IMR-90 (cell line): Measurements from ENCODE around the gene NLGN1. TPM values are rescaled to one million over a fixed set of nuclear protein-coding genes. Genes with fewer than 3 reads are reported as not detected.

Experiments
- ATAC-seq: fragments of 200-7000 bp; cut with Tn5 transposase; 2 replicates; pipeline ENCODE4 v1.9.1; 2020; ENCODE audit warnings: low read depth, mild to moderate bottlenecking, moderate library complexity
- BruUV-seq: library from RNA; stranded (reverse); fragments of 400-500 nt; replicated peaks from 2 replicates; lab custom pipeline; 2021; lab: Mats Ljungman, UMichigan
- CTCF ChIA-PET: fragments of 300-600 bp; formaldehyde crosslinking; extraction: SDS; loops from one replicate; lab custom pipeline; 2021; ENCODE audit warnings: antibody characterized with exemption; lab: Yijun Ruan, JAX
- POLR2A ChIA-PET: fragments of 300-600 bp; sonication (Branson Sonifier 250); formaldehyde crosslinking; loops from one replicate; lab custom pipeline; 2022; ENCODE audit warnings: antibody characterized with exemption; ENCODE audit not compliant: unreplicated experiment; lab: Charles Lee
- DNase-seq: peaks from one replicate; pipeline ENCODE4 v3.0.0; 2013
- H2AFZ ChIP-seq: replicated peaks from 2 replicates; pipeline ENCODE3; 2013; ENCODE audit warnings: low read length, mild to moderate bottlenecking; ENCODE audit not compliant: poor library complexity
- H2AK5ac ChIP-seq: 2 replicates; pipeline ENCODE4 v1.6.1; 2013; ENCODE audit warnings: low read depth, low read length, inconsistent platforms
- H2AK9ac ChIP-seq: replicated peaks from 2 replicates; pipeline ENCODE3; 2013; ENCODE audit warnings: mild to moderate bottlenecking, low read depth, low read length, moderate library complexity; ENCODE audit not compliant: poor library complexity
- H2BK120ac ChIP-seq: 2 replicates; pipeline ENCODE4 v1.6.1; 2013; ENCODE audit warnings: low read depth, low read length, inconsistent platforms
- H2BK15ac ChIP-seq: 3 replicates; pipeline ENCODE4 v1.6.1; 2013; ENCODE audit warnings: low read depth, low read length, inconsistent platforms
- H2BK20ac ChIP-seq: 2 replicates; pipeline ENCODE4 v1.6.1; 2013; ENCODE audit warnings: low read depth, mild to moderate bottlenecking, inconsistent platforms, low read length, moderate library complexity
- H2BK5ac ChIP-seq: 2 replicates; pipeline ENCODE4 v1.6.1; 2013; ENCODE audit warnings: mild to moderate bottlenecking, low read depth, low read length, inconsistent platforms; ENCODE audit not compliant: poor library complexity, severe bottlenecking
- H3K14ac ChIP-seq: replicated peaks from 2 replicates; pipeline ENCODE4 v1.6.1; 2013; ENCODE audit warnings: low read depth, low read length, inconsistent platforms
- H3K18ac ChIP-seq: 2 replicates; pipeline ENCODE4 v1.6.1; 2013; ENCODE audit warnings: low read depth, low read length, control low read depth
- H3K23ac ChIP-seq: 2 replicates; pipeline ENCODE4 v1.6.1; 2013; ENCODE audit warnings: low read depth, low read length, inconsistent platforms
- H3K27ac ChIP-seq: 2 replicates; pipeline ENCODE4 v1.5.1; 2013; ENCODE audit warnings: mild to moderate bottlenecking, control low read depth, low read length; ENCODE audit not compliant: insufficient read depth
- H3K27me3 ChIP-seq: 2 replicates; pipeline ENCODE4 v1.6.1; 2013; ENCODE audit warnings: low read length; ENCODE audit not compliant: control insufficient read depth, insufficient read depth
- H3K36me3 ChIP-seq: 2 replicates; pipeline ENCODE4 v1.6.1; 2013; ENCODE audit warnings: low read length, mixed read lengths; ENCODE audit not compliant: control insufficient read depth, insufficient read depth
- H3K4ac ChIP-seq: 2 replicates; pipeline ENCODE4 v1.6.1; 2013; ENCODE audit warnings: low read depth, low read length, inconsistent platforms
- H3K4me1 ChIP-seq: 2 replicates; pipeline ENCODE4 v1.6.1; 2013; ENCODE audit warnings: low read length, mixed read lengths; ENCODE audit not compliant: control insufficient read depth, insufficient read depth
- H3K4me2 ChIP-seq: 2 replicates; pipeline ENCODE4 v1.6.1; 2013; ENCODE audit warnings: low read depth, mild to moderate bottlenecking, control low read depth, low read length, moderate library complexity
- H3K4me3 ChIP-seq: 2 replicates; pipeline ENCODE4 v1.5.1; 2013; ENCODE audit warnings: low read depth, mild to moderate bottlenecking, control low read depth, low read length, moderate library complexity; ENCODE audit not compliant: insufficient read depth
- H3K56ac ChIP-seq: 2 replicates; pipeline ENCODE4 v1.6.1; 2013; ENCODE audit warnings: low read length, inconsistent platforms; ENCODE audit not compliant: insufficient read depth; ENCODE audit errors: extremely low read depth
- H3K79me1 ChIP-seq, 2 experiments: 2 replicates each; pipeline ENCODE4 v1.6.1; 2013; ENCODE audit warnings: low read length in 2 of 2, inconsistent platforms in 1 of 2, low read depth in 1 of 2
- H3K9ac ChIP-seq: 2 replicates; pipeline ENCODE4 v1.6.1; 2013; ENCODE audit warnings: low read depth, low read length, control low read depth
- H3K9me1 ChIP-seq: 2 replicates; pipeline ENCODE4 v1.6.1; 2013; ENCODE audit warnings: low read length, inconsistent platforms; ENCODE audit not compliant: insufficient read depth
- H3K9me3 ChIP-seq: 2 replicates; pipeline ENCODE4 v1.6.1; 2013; ENCODE audit warnings: low read length; ENCODE audit not compliant: control insufficient read depth, insufficient read depth
- H4K20me1 ChIP-seq: 2 replicates; pipeline ENCODE4 v1.6.1; 2013; ENCODE audit warnings: low read length, inconsistent platforms; ENCODE audit not compliant: insufficient read depth
- H4K5ac ChIP-seq: 2 replicates; pipeline ENCODE4 v1.6.1; 2013; ENCODE audit warnings: mild to moderate bottlenecking, low read depth, low read length, control low read depth
- H4K8ac ChIP-seq, 2 experiments: 2 replicates each; pipeline ENCODE4 v1.6.1; 2013; ENCODE audit warnings: low read depth in 2 of 2, low read length in 2 of 2, control low read depth in 1 of 2, inconsistent platforms in 1 of 2
- H4K91ac ChIP-seq: 2 replicates; pipeline ENCODE4 v1.6.1; 2013; ENCODE audit warnings: low read depth, low read length, inconsistent platforms; ENCODE audit not compliant: insufficient read depth
- BHLHE40 ChIP-seq: fragments of 150-350 bp; IDR thresholded peaks from 2 replicates; pipeline ENCODE4 v1.6.1; 2016; ENCODE audit warnings: mild to moderate bottlenecking, low read depth, low read length
- CEBPB ChIP-seq: IDR thresholded peaks from 2 replicates; pipeline ENCODE4 v1.6.1; 2012; ENCODE audit warnings: low read depth, low read length, improper control_type of control experiment
- CHD1 ChIP-seq: IDR thresholded peaks from 2 replicates; pipeline ENCODE4 v1.6.1; 2012; ENCODE audit warnings: low read depth, low read length, improper control_type of control experiment
- FOS ChIP-seq: fragments of 150-350 bp; IDR thresholded peaks from 2 replicates; pipeline ENCODE4 v1.6.1; 2016; ENCODE audit warnings: low read depth, low read length
- MAFK ChIP-seq: IDR thresholded peaks from 2 replicates; pipeline ENCODE4 v1.6.1; 2012; ENCODE audit warnings: low read depth, low read length, improper control_type of control experiment
- MAZ ChIP-seq: IDR thresholded peaks from 2 replicates; pipeline ENCODE4 v1.6.1; 2012; ENCODE audit warnings: low read depth, mild to moderate bottlenecking, low read length, improper control_type of control experiment, moderate library complexity, borderline replicate concordance
- MXI1 ChIP-seq: IDR thresholded peaks from 2 replicates; pipeline ENCODE4 v1.6.1; 2012; ENCODE audit warnings: low read depth, mild to moderate bottlenecking, low read length, moderate library complexity, borderline replicate concordance
- NFE2L2 ChIP-seq: fragments of 150-350 bp; IDR thresholded peaks from 2 replicates; pipeline ENCODE4 v1.6.1; 2016; ENCODE audit warnings: low read depth, mild to moderate bottlenecking, low read length
- POLR2A ChIP-seq: IDR thresholded peaks from 2 replicates; pipeline ENCODE4 v1.6.1; 2012; ENCODE audit warnings: mild to moderate bottlenecking, low read depth, low read length
- RAD21 ChIP-seq: IDR thresholded peaks from 2 replicates; pipeline ENCODE4 v1.6.1; 2012; ENCODE audit warnings: low read length, improper control_type of control experiment
- RCOR1 ChIP-seq: IDR thresholded peaks from 2 replicates; pipeline ENCODE4 v1.6.1; 2012; ENCODE audit warnings: mild to moderate bottlenecking, low read length, improper control_type of control experiment; ENCODE audit not compliant: insufficient replicate concordance
- RFX5 ChIP-seq: IDR thresholded peaks from 2 replicates; pipeline ENCODE4 v1.8.0; 2012; ENCODE audit warnings: low read depth, mild to moderate bottlenecking, low read length, moderate library complexity
- SMC3 ChIP-seq: fragments of 150-350 bp; IDR thresholded peaks from 2 replicates; pipeline ENCODE4 v1.6.1; 2016; ENCODE audit warnings: low read depth, mild to moderate bottlenecking, antibody characterized with exemption, low read length, moderate library complexity
- WGBS, 2 experiments: methylation state at CpG; one replicate each; pipeline versions ENCODE4 v1.1.5 to v1.1.7; 2013; ENCODE audit warnings: missing lambda C conversion rate in 2 of 2; ENCODE audit not compliant: insufficient read length in 1 of 2; ENCODE audit errors: extremely low coverage in 2 of 2; 5-methylcytosine and 5-hydroxymethylcytosine counted together
- dilution Hi-C: fragments of 300-500 bp; cut with HindIII; formaldehyde crosslinking; loops from one replicate; pipeline ENCODE4 v1.14.3; 2018; ENCODE audit warnings: low sequenced_read_pairs; ENCODE audit not compliant: unreplicated experiment
- in situ Hi-C: fragments of 300-500 bp; cut with MboI; formaldehyde crosslinking; loops from 3 replicates; pipeline ENCODE4 v1.14.3; 2019; ENCODE audit warnings: low sequenced_read_pairs, inconsistent platforms, mixed read lengths
- intact Hi-C: fragments of 100-400 bp; cut with micrococcal nuclease; formaldehyde crosslinking; loops from 2 replicates; pipeline ENCODE4 v1.10.0; 2022
- polyA plus RNA-seq, 3 experiments: library from polyadenylated mRNA; depleted of rRNA; stranded (reverse); fragments of >200 nt; gene quantifications; 2 replicates each; pipeline ENCODE4 v1.2.3, GENCODE V29; 2012; ENCODE audit warnings: low replicate concordance in 1 of 3
- total RNA-seq: library from RNA; depleted of rRNA; stranded (reverse); fragments of >200 nt; gene quantifications from 2 replicates; pipeline ENCODE4 v1.2.3, GENCODE V29; 2012
- TF ChIP-seq, protein P1 (sequence below): fragments of 150-350 bp; IDR thresholded peaks from 2 replicates; pipeline ENCODE4 v1.6.1; 2017; ENCODE audit warnings: mild to moderate bottlenecking, antibody characterized with exemption, low read length, low read depth
- TF ChIP-seq, protein P2 (sequence below): conservative IDR thresholded peaks from 2 replicates; pipeline ENCODE4 v1.5.1; 2012; ENCODE audit warnings: mild to moderate bottlenecking, low read depth, low read length, improper control_type of control experiment
- TF ChIP-seq, protein P3 (sequence below): fragments of 150-350 bp; IDR thresholded peaks from 2 replicates; pipeline ENCODE4 v1.6.1; 2016; ENCODE audit warnings: low read depth, mild to moderate bottlenecking, low read length, moderate library complexity, borderline replicate concordance

NLGN1 gene
- total and polyA plus RNA-seq, 2 of the 4 experiments (the other 2 are of a cell fraction), result 1.8 to 12.5 TPM

DNA sequence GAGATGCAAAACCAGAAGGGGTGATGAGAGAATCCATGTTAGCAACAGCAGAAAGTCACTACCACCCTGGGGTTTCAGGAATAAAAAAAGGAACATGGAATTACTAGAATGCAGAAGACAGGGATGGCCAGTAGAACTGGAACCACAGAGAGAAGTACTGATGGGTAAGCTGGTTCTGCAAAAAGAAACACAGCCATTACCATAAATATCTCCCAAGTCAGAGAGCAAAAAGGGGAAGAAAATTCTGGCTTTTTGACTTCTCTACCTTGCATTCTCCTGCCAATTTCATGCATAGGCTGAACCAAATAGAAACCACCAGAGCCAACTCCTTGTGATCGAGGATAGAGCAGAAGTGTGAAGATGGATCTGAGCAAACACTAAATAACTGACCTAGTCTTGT is 911.2 kb downstream of the NLGN1 start:
- Histone ChIP-seq H4K8ac (no peak overlapping the region), H3K18ac (no peak overlapping the region), H3K79me1 (no peaks in the 10 kb centered on the region), H3K27ac (no peak overlapping the region), H3K4ac (no peak overlapping the region), H3K27me3 (no peaks in the 10 kb centered on the region), H2BK5ac (no peak overlapping the region), H2AK5ac (no peak overlapping the region), H2BK120ac (no peak overlapping the region), H3K9me1 (no peaks in the 10 kb centered on the region), H2BK20ac (no peak overlapping the region), H4K91ac (no peak overlapping the region), H3K4me2 (no peak overlapping the region), H2AFZ (no peak overlapping the region), H3K4me1 (no peaks in the 10 kb centered on the region; the same call in 1 of the 2 replicates), H4K5ac (no peak overlapping the region), H3K4me3 (no peak overlapping the region), H3K9me3 (no peaks in the 10 kb centered on the region), H2AK9ac (no peak overlapping the region), H3K23ac (no peak overlapping the region), H3K36me3 (no peaks in the 10 kb centered on the region), H4K20me1 (no peaks in the 10 kb centered on the region), H3K56ac (no peak overlapping the region), H3K14ac (no peak overlapping the region), H2BK15ac (no peak overlapping the region), H3K9ac (no peak overlapping the region)
- no peak for TF ChIP-seq CEBPB
- TF ChIP-seq CHD1, result no peak
- no peak for TF ChIP-seq RAD21
- TF ChIP-seq, protein P1, sequence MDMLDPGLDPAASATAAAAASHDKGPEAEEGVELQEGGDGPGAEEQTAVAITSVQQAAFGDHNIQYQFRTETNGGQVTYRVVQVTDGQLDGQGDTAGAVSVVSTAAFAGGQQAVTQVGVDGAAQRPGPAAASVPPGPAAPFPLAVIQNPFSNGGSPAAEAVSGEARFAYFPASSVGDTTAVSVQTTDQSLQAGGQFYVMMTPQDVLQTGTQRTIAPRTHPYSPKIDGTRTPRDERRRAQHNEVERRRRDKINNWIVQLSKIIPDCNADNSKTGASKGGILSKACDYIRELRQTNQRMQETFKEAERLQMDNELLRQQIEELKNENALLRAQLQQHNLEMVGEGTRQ, result no peak
- no peak for TF ChIP-seq BHLHE40
- no peak for TF ChIP-seq RCOR1
- TF ChIP-seq MXI1, result no peak
- TF ChIP-seq FOS, result no peak
- TF ChIP-seq SMC3, result no peak
- TF ChIP-seq RFX5, result no peak
- TF ChIP-seq MAFK, result no peak
- TF ChIP-seq NFE2L2, result no peak
- TF ChIP-seq, protein P2, sequence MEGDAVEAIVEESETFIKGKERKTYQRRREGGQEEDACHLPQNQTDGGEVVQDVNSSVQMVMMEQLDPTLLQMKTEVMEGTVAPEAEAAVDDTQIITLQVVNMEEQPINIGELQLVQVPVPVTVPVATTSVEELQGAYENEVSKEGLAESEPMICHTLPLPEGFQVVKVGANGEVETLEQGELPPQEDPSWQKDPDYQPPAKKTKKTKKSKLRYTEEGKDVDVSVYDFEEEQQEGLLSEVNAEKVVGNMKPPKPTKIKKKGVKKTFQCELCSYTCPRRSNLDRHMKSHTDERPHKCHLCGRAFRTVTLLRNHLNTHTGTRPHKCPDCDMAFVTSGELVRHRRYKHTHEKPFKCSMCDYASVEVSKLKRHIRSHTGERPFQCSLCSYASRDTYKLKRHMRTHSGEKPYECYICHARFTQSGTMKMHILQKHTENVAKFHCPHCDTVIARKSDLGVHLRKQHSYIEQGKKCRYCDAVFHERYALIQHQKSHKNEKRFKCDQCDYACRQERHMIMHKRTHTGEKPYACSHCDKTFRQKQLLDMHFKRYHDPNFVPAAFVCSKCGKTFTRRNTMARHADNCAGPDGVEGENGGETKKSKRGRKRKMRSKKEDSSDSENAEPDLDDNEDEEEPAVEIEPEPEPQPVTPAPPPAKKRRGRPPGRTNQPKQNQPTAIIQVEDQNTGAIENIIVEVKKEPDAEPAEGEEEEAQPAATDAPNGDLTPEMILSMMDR, result no peak
- TF ChIP-seq, protein P3, sequence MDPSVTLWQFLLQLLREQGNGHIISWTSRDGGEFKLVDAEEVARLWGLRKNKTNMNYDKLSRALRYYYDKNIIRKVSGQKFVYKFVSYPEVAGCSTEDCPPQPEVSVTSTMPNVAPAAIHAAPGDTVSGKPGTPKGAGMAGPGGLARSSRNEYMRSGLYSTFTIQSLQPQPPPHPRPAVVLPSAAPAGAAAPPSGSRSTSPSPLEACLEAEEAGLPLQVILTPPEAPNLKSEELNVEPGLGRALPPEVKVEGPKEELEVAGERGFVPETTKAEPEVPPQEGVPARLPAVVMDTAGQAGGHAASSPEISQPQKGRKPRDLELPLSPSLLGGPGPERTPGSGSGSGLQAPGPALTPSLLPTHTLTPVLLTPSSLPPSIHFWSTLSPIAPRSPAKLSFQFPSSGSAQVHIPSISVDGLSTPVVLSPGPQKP, result no peak
- no peak for TF ChIP-seq POLR2A
- TF ChIP-seq MAZ, result no peak
- WGBS, 2 experiments, result no CpG with 5 or more reads among the region's 1 CpG
- ATAC-seq (no peak), DNase-seq (no peak)
- ChIA-PET CTCF (no interaction called here), POLR2A (no interaction called here)
- in situ Hi-C loops (no loop called here), dilution Hi-C loops (no loop called here), intact Hi-C loops (no loop called here)
- no TSS peak for BruUV-seq
